Measurements from ENCODE around the gene KIF4A.
"Not testable (repeated sequence)": the region's sequence is repeated elsewhere in the genome, so short reads cannot be mapped to it uniquely, and the experiment has no call there.

Gene KIF4A

GRCh38 chrX:70289168-70289792 lies 624 bp upstream of the KIF4A start:
- DNase-seq: no peak

- no peak for DNase-seq
These were observed 2.9 kb downstream of the KIF4A start for GRCh38 chrX:70292788-70293187.

GRCh38 chrX:70293621-70294020 lies 3.7 kb downstream of the KIF4A start:
- DNase-seq: no peak

- no peak for DNase-seq
These were observed 11.8 kb downstream of the KIF4A start for GRCh38 chrX:70301716-70302115.

GRCh38 chrX:70313503-70313902 lies 23.6 kb downstream of the KIF4A start:
- no peak for DNase-seq

- DNase-seq: no peak
These were observed 32.9 kb downstream of the KIF4A start for GRCh38 chrX:70322784-70323183.

- not testable (repeated sequence) for DNase-seq
These were observed 33.7 kb downstream of the KIF4A start for GRCh38 chrX:70323628-70324027.

GRCh38 chrX:70324326-70324725 lies 34.4 kb downstream of the KIF4A start:
- DNase-seq: no peak

- DNase-seq: no peak
These were observed 41.3 kb downstream of the KIF4A start for GRCh38 chrX:70331161-70331560.

- no peak for DNase-seq
These were observed 42.7 kb downstream of the KIF4A start for GRCh38 chrX:70332600-70332999.

GRCh38 chrX:70336767-70337166 lies 46.9 kb downstream of the KIF4A start:
- no peak for DNase-seq

- DNase-seq: no peak
These were observed 48.4 kb downstream of the KIF4A start for GRCh38 chrX:70338290-70338689.

- no peak for DNase-seq
These were observed 53.5 kb downstream of the KIF4A start for GRCh38 chrX:70343435-70343834.

- no peak for DNase-seq
These were observed 56.6 kb downstream of the KIF4A start for GRCh38 chrX:70346418-70347070.

GRCh38 chrX:70348825-70349224 lies 58.9 kb downstream of the KIF4A start:
- DNase-seq: not testable (repeated sequence)

GRCh38 chrX:70349367-70350125 lies 59.6 kb downstream of the KIF4A start:
- not testable (repeated sequence) for DNase-seq

GRCh38 chrX:70352496-70352895 lies 62.6 kb downstream of the KIF4A start:
- no peak for DNase-seq

GRCh38 chrX:70353514-70353913 lies 63.6 kb downstream of the KIF4A start:
- DNase-seq: no peak

- DNase-seq: no peak
These were observed 64.8 kb downstream of the KIF4A start for GRCh38 chrX:70354716-70355115.

- no peak for DNase-seq
These were observed 69.6 kb downstream of the KIF4A start for GRCh38 chrX:70359458-70359857.

- DNase-seq: no peak
These were observed 70.5 kb downstream of the KIF4A start for GRCh38 chrX:70360366-70360765.

GRCh38 chrX:70368731-70369130 lies 78.8 kb downstream of the KIF4A start:
- not testable (repeated sequence) for DNase-seq

- no peak for DNase-seq
These were observed 96.3 kb downstream of the KIF4A start for GRCh38 chrX:70386235-70386634.

- no peak for DNase-seq
These were observed 109.0 kb downstream of the KIF4A start for GRCh38 chrX:70398899-70399298.

Measured in CD4-positive, alpha-beta T cell treated with Interferon gamma for 1 hour (primary cell).